K562 (cell line): ENCODE results near the gene SULT2B1.

Experiments
- RAD21 ChIP-seq, 2 experiments: fragments of 250-450 bp in 1 of 2; fragments of 450-650 bp in 1 of 2; sonication (Bioruptor Pico) in 1 of 2; formaldehyde crosslinking in 1 of 2; IDR thresholded peaks in 1 of 2; conservative IDR thresholded peaks in 1 of 2; 2 replicates each; pipeline versions ENCODE4 v1.4.0 to v1.8.0; 2020 to 2022; ENCODE audit warnings: mild to moderate bottlenecking in 2 of 2, moderate library complexity in 1 of 2
- TCF7L2 ChIP-seq: fragments of 150-350 bp; IDR thresholded peaks from 2 replicates; pipeline ENCODE4 v1.6.1; 2016; ENCODE audit warnings: low read depth, mild to moderate bottlenecking, low read length, moderate library complexity
- TGIF2 ChIP-seq: sonication (generic); formaldehyde crosslinking; IDR thresholded peaks from 2 replicates; pipeline ENCODE4 v1.8.1; 2022; ENCODE audit warnings: mild to moderate bottlenecking, missing genetic modification reagents, moderate library complexity
- ZFX ChIP-seq: sonication (generic); formaldehyde crosslinking; IDR thresholded peaks from 2 replicates; pipeline ENCODE4 v1.8.0; 2022; ENCODE audit warnings: mild to moderate bottlenecking, missing genetic modification reagents, moderate library complexity

GRCh38 chr19:48616041-48616436 lies 64.1 kb downstream of the SULT2B1 start:
- no peak for TF ChIP-seq RAD21 (CRISPR knock-in tag; conservative IDR thresholded peaks at IDR 0.05 in 1 of 2, IDR thresholded peaks at IDR 0.05 in 1 of 2)
- TF ChIP-seq TCF7L2, result no peak
- TF ChIP-seq ZFX (CRISPR knock-in tag), result no peak
- no peak for TF ChIP-seq TGIF2 (CRISPR knock-in tag)
